ENCODE measurements around the gene SLC51A. TPM values are rescaled to one million over a fixed set of nuclear protein-coding genes. Genes with fewer than 3 reads are reported as not detected.

Gene SLC51A
- total RNA-seq, 2 experiments from 2014 or later, result not detected

DNA sequence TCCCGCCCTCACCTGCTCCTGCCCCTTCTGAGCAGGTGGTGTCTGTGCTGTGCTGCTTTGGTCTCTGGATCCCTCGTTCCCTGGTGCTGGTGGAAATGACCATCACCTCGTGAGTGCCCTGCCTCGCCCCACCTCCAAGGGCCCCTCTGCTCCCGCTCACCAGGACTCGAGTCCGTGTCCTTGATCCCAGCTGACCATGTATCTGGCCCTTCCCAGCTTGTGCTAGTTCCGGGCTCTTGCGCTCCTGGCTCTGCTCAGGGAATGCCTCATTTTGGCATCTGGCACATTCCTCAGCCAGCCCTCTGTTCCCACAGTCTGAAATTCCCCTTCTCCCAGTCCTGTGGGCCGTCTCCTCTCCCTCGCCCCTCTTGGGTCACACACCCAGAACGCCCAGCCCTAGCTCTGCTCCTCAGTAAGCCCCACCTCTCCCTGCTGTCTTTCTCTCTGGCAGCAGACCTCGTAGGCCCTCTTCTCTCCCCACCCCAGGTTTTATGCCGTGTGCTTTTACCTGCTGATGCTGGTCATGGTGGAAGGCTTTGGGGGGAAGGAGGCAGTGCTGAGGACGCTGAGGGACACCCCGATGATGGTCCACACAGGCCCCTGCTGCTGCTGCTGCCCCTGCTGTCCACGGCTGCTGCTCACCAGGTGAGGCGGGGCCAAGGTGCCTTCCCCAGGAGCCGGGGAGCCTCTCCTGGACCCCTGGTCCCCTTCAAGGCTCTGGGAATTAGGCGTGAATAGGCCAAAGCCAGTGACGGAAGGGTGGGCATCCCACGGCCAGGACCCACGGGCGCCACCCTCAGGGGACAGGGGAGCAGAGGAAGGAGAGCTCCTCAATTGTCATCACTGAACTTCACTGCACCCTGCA, 11.5 kb downstream of the SLC51A start:
- Mint-ChIP-seq H3K9me3 (no peaks in the 10 kb centered on the region), H3K27ac (no peak overlapping the region), H3K4me1 (ENCODE audit: low read depth) (peaks cover 6% of the 10 kb centered on the region), H3K36me3 (ENCODE audit: low read depth) (no peaks in the 10 kb centered on the region), H3K4me3 (no peak overlapping the region), H3K27me3 (peaks cover 3% of the 10 kb centered on the region)
- CTCF ChIA-PET, result interaction anchor here (2.4 kb wide), 1 partner anchor 26 kb away, joined by 7 read pairs; no protein-coding TSS in a partner anchor
- TF ChIP-seq, protein P1, sequence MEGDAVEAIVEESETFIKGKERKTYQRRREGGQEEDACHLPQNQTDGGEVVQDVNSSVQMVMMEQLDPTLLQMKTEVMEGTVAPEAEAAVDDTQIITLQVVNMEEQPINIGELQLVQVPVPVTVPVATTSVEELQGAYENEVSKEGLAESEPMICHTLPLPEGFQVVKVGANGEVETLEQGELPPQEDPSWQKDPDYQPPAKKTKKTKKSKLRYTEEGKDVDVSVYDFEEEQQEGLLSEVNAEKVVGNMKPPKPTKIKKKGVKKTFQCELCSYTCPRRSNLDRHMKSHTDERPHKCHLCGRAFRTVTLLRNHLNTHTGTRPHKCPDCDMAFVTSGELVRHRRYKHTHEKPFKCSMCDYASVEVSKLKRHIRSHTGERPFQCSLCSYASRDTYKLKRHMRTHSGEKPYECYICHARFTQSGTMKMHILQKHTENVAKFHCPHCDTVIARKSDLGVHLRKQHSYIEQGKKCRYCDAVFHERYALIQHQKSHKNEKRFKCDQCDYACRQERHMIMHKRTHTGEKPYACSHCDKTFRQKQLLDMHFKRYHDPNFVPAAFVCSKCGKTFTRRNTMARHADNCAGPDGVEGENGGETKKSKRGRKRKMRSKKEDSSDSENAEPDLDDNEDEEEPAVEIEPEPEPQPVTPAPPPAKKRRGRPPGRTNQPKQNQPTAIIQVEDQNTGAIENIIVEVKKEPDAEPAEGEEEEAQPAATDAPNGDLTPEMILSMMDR (IDR thresholded peaks at IDR 0.05), result no peak
- POLR2A ChIA-PET, result interaction anchor here (0.8 to 1.3 kb wide), 3 partner anchors 8 to 14 kb away, joined by 3 read pairs; no protein-coding TSS in a partner anchor
- DNase-seq, result no peak
- intact Hi-C loops (cut with micrococcal nuclease), result no loop called here
- ATAC-seq, result no peak

DNA sequence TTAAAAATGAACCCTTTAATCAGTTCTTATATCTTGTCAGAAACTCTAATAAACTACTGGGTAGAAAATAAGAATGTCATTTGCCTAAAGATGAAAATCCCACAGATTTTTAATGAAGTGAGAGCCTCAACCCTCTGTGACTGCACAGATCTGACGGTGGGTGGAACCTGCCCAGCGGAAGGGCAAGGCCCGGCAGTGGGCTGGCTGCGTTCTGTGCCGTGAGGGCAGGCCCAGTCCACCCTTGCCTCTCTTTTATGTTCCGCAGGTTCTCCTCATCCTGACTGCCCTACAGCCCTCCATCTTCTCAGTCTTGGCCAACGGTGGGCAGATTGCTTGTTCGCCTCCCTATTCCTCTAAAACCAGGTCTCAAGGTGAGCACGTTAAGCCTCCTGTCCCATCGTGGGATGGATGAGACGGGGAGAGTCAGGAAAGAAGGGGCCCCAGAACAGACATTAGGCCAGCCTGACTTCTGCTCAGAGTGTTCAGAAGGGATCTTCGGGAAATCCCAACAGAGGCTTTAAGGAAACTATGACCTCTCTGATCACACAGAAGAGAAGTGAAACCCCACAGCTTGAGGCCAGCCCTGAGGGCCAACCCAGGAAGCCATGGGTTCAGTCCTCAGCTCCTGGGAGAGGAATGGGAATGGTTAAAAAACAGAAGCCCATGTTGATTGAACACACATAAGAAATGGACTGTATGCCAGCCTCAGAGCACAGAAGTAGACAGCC, 16.0 kb downstream of the SLC51A start:
- CTCF ChIA-PET, result interaction anchor here (0.9 kb wide), 1 partner anchor 13 kb away, joined by 3 read pairs; no protein-coding TSS in a partner anchor
- no peak overlapping the region for H3K4me3 Mint-ChIP-seq

DNA sequence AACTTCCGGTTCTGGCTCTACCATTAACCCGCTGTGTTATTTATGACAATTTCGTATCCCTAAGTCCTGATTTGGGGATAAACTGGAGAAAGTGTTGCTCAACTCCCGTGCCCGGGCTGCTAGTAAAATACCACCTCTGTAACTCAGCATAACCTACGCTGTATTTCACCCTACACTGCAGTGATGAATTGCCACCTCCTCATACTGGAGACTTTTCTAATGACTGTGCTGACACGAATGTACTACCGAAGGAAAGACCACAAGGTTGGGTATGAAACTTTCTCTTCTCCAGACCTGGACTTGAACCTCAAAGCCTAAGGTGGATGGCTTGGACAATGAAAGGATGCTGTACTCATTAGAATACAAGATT, 16.5 kb downstream of the SLC51A start:
- Mint-ChIP-seq H3K9me3 (no peaks in the 10 kb centered on the region), H3K27me3 (no peaks in the 10 kb centered on the region), H3K27ac (peak overlapping the region; percentile 23), H3K36me3 (ENCODE audit: low read depth) (peaks cover 3% of the 10 kb centered on the region), H3K4me1 (ENCODE audit: low read depth) (peaks cover 16% of the 10 kb centered on the region), H3K4me3 (no peak overlapping the region)
- ChIA-PET POLR2A (no interaction called here), CTCF (no interaction called here)
- intact Hi-C loops (cut with micrococcal nuclease), result no loop called here
- no peak for DNase-seq
- no peak for ATAC-seq
- TF ChIP-seq, protein P1 (IDR thresholded peaks at IDR 0.05), result no peak

More for the DNA sequence above, 16.0 kb downstream of the SLC51A start:
- TF ChIP-seq, protein P1 (IDR thresholded peaks at IDR 0.05), result no peak
- Mint-ChIP-seq H3K9me3 (no peaks in the 10 kb centered on the region), H3K4me1 (ENCODE audit: low read depth) (peaks cover 14% of the 10 kb centered on the region), H3K27ac (no peak overlapping the region), H3K36me3 (ENCODE audit: low read depth) (peaks cover 2% of the 10 kb centered on the region), H3K27me3 (no peaks in the 10 kb centered on the region)
- intact Hi-C loops (cut with micrococcal nuclease), result no loop called here
- DNase-seq (no peak), ATAC-seq (peak; percentile 53)
- POLR2A ChIA-PET, result no interaction called here

DNA sequence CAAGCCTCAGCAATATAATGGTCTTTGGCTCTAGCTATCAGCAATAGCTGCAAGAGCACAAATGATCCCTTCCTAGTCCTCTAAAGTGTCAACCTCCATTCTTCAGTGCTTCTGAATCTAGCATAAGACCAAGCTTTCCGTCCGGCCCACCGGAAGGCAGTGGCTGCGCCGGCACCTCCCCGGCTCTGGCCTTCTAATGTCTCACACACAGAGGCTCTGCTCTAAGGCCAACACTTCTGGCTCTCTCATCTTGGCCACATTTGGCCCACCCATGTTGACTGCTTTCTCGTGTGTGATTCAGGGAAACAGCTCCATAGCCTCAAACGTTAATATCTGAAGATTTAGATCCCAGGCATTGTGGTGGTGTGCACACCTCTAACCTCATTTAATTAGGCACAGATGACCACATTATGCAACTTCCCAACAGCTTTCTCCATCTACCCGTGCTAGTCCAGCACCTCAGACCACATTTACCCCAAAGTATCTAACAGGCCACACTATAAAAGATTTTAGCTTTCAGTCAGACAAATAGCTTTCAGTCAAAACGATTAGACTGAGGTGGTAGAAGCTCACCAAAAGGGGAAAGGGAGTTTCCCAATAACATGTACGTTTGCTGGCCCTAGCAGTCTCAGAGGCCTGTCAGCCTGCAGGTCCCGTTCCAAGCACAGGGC, 19.3 kb downstream of the SLC51A start:
- H3K9me3 Mint-ChIP-seq, result no peaks in the 10 kb centered on the region
- DNase-seq (no peak), ATAC-seq (no peak)
- peaks cover 16% of the 10 kb centered on the region for H3K4me1 Mint-ChIP-seq (ENCODE audit: low read depth)
- intact Hi-C loops (cut with micrococcal nuclease), result no loop called here
- CTCF ChIA-PET, result interaction anchor here (1.4 kb wide), 1 partner anchor 162 kb away, joined by 3 read pairs; no protein-coding TSS in a partner anchor
- H3K4me3 Mint-ChIP-seq, result no peak overlapping the region
- TF ChIP-seq, protein P1 (IDR thresholded peaks at IDR 0.05), result no peak
- H3K27me3 Mint-ChIP-seq, result no peaks in the 10 kb centered on the region
- H3K36me3 Mint-ChIP-seq (ENCODE audit: low read depth), result peaks cover 10% of the 10 kb centered on the region
- no peak overlapping the region for H3K27ac Mint-ChIP-seq
- POLR2A ChIA-PET, result interaction anchor here (0.9 to 1.2 kb wide), 2 partner anchors 9 to 12 kb away, joined by 4 to 5 read pairs; no protein-coding TSS in a partner anchor
